Right ventricle myocardium inferior (tissue), 1 donor: ENCODE results near the gene TCTN3. TPM values are rescaled to one million over a fixed set of nuclear protein-coding genes. Genes with fewer than 3 reads are reported as not detected.
"Not testable (repeated sequence)": the region's sequence is repeated elsewhere in the genome, so short reads cannot be mapped to it uniquely, and the experiment has no call there.

ENCODE experiments used
- ATAC-seq: fragments of 200-7000 bp; cut with Tn5 transposase; one replicate; pipeline ENCODE4 v1.9.1; 2020; ENCODE audit warnings: mild to moderate bottlenecking, moderate library complexity
- DNase-seq: peaks from one replicate; pipeline ENCODE4 v3.0.0; 2021; ENCODE audit errors: missing footprints
- intact Hi-C: fragments of 100-400 bp; cut with DNase I; formaldehyde crosslinking; loops from one replicate; pipeline ENCODE4 v1.11.0; 2022
- total RNA-seq: library from RNA; stranded (reverse); fragmentation: NEBNext Ultra II Directional; extraction: Animal tissue kit (Norgen Biotek cat#: 25700); gene quantifications from one replicate; pipeline ENCODE4 v1.2.1, GENCODE V29; 2021
- donor health status: DM: no; HTN: yes; CAD: no; lungs with severe emphysema.

The TCTN3 gene
- total RNA-seq, 1 donor from 2014 or later, result 9.7 TPM

DNA sequence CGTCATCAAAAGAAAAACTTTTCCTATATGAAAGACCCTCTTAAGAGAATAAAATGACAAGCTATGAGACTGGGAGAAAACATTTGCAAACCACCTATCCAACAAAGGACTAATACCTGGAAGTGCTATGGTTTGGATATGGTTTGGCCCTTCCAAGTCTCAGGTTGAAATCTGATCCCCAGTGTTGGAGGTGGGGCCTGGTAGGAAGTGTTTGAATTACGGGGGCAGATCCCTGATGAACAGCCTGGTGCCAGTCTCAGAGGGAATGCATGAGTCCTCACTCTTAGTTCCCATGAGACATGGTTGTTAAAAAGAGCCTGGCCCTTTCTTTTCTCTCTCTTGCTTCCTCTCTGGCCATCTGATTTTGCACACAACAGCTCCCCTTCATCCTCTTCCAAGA lies 43.5 kb downstream of the TCTN3 start:
- intact Hi-C loops, result no loop called here
- ATAC-seq (no peak), DNase-seq (no peak)

DNA sequence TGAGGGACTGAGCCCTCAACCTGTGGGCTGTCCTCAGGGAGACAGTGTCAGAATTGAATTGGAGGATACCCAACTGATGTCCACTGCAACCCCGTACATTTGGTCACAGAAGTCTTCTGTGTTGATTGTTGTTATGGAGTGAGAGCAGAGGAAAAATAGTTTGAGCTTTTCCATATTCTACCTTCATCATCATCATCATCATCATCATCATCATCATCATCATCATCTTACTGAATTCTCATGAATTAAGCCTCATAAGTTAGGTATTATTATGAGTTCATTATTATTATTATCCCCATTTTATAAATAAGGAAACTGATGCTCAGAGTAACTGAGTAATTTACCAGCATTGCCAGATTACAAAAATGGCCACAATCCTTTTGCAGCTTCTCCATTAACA lies 45.6 kb downstream of the TCTN3 start:
- intact Hi-C loops, result no loop called here

DNA sequence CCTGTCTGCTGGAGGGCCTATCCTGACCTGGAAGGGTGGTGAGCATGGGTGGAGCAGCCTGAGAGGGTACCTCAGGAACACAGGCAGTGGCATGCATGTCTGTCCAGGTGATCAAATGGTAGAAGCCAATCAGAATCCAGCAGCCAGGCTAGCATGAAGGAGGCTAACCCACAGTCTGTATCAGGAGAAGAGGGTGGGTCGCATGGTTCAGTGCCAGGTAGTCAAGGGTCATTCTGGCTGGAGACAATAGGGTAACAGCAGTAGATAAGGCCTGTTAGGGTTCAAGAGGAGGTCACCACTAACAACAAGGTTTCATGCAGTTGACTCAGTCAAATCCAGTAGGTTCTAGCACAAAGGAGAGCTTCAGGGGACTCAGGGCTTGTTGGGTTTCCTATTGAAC lies 47.6 kb downstream of the TCTN3 start:
- intact Hi-C loops, result no loop called here
- no peak for ATAC-seq
- no peak for DNase-seq

More for the DNA sequence above, 45.6 kb downstream of the TCTN3 start:
- DNase-seq, result no peak
- ATAC-seq, result no peak

DNA sequence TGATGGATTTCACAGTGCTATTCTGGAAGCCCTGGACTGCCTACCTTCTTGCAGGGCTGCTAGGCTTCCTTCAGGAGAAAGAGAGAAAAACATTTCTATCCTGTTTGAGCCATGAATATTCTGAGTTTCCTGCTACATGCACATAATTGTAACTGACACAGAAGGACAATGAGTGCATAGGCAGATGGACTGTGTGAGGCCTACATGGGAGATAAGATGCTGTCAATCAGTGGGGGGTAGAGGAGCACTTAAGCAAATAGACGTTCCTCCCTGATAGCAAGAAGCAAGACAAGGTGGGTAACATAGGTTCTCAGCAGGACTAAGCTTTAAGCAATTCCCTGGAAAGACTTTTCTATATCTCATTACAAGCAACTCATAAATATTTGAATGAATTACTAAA lies 48.8 kb downstream of the TCTN3 start:
- no peak for ATAC-seq
- no peak for DNase-seq
- intact Hi-C loops, result no loop called here

DNA sequence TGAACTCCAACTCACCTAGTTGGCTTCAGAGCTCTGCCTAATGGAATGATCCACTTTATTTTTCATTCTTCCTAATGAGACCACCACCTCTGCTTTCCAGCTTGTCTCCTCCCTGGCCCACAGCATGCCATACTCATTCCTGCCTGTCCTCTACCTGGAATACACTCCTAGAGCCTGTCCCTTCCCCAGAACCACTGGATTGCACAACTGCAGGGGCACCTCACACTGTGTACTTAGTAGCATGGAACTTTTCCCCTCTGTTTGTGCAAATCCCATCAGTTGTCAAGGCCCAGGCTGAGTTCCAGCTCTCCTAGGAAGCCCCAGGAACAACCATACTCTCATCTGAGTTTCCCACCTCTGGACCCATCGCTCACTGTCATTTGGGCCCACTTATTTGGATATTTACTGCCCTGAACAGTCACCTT lies 52.8 kb downstream of the TCTN3 start:
- ATAC-seq (no peak), DNase-seq (no peak)
- intact Hi-C loops, result no loop called here

DNA sequence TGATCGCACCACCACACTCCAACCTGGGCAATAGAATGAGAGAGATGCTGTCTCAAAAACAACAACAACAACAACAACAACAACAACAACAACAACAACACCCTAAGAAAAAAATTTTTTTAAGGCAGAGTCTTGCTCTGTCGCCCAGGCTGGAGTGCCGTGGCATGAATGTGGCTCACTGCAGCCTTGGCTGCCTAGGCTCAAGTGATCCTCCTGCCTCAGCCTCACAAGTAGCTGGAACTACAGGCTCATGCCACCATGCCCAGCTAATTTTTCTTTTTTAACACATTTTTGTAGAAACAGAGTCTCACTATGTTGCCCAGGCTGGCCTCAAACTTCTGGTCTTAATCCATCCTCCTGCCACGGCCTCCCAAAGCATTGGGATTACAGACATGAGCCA lies 55.8 kb downstream of the TCTN3 start:
- intact Hi-C loops, result no loop called here
- DNase-seq (no peak), ATAC-seq (no peak)

DNA sequence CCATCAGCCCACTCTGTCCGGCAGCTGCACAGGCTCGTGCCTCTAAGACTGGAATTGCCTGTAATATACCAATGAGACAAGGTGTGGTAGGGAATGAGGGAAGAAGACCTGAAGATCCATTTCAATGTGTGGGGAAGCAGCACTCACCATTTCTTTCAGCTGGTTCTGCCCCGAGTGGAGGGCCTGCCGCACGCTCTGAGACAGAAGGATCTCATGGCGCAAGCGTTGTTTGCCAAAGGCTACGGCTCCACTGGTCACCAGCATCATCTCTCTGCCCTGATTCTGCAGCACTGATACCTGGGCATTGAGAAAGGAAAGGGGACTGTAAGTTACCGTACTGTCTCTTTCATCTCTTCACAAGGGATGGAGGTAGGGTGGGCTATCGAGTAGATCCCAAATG lies 56.6 kb downstream of the TCTN3 start:
- intact Hi-C loops, result no loop called here
- no peak for DNase-seq
- ATAC-seq, result no peak

DNA sequence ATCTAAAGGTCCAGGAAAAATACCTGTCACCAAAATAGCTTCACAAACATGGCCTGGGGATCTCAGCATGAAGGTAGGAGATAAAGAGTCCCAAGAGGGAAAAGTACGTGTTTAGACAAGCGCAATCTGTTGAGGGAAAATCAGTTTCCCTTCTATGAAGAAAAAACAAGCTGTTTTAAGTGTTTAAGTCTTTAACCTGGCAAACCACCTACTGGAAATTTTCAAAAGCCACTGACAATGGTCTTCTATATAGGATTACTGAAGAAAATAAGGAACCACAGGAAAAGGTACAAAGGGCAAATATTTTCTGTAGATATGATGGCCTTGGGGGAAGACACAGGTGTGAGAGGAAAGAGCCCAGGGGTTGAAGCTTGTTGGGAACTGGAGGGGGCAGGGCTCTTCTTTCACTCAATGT lies 58.4 kb downstream of the TCTN3 start:
- no peak for DNase-seq
- ATAC-seq, result no peak
- intact Hi-C loops, result no loop called here

DNA sequence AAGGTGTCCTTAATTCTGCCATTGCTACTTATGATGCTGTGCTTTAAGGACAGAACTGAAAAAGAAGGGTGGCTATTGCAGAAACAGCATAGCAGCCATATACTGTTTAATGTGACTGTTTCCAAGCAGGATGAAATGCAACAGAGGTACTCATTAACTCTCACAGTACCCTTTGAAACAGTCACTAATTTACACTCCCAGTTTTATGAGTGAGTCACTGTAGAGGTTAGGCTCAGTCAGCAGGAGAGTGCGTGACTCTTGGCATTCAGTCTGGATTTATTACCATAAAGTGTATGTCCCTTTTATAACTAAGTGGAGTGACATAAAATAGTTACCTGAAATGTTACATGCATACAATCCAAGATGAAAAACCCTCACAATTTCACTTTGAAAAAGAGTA lies 64.9 kb downstream of the TCTN3 start:
- ATAC-seq (no peak), DNase-seq (no peak)
- intact Hi-C loops, result no loop called here

DNA sequence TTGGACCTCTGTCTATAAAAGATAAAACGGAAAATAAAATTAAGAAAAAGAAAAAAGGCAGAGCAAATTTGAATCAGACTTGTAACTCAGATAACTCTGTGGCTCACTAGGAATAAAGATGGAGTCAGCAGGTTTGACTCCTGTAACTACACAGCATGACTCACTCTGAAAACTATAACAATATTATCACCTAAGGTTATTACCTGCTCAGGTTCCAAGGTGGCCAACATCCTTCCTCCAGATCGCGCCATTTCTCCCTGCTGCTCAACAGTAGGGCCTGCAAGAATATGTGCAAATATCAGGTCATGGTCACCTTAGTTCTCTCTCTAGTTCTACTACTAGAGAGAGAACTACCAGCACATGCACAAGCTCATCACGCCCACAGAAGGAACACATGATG lies 67.2 kb downstream of the TCTN3 start:
- intact Hi-C loops, result no loop called here
- no peak for DNase-seq
- no peak for ATAC-seq

DNA sequence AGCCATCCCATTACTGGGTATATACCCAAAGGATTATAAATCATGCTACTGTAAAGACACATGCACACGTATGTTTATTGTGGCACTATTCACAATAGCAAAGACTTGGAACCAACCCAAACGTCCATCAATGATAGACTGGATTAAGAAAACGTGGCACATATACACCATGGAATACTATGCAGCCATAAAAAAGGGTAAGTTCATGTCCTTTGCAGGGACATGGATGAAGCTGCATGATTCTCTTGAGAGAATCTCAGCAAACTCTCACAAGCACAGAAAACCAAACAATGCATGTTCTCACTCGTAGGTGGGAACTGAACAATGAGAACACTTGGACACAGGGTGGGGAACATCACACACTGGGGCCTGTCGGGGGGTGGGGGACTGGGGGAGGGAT lies 73.3 kb downstream of the TCTN3 start:
- ATAC-seq, DNase-seq, intact Hi-C loops: not testable (repeated sequence)

DNA sequence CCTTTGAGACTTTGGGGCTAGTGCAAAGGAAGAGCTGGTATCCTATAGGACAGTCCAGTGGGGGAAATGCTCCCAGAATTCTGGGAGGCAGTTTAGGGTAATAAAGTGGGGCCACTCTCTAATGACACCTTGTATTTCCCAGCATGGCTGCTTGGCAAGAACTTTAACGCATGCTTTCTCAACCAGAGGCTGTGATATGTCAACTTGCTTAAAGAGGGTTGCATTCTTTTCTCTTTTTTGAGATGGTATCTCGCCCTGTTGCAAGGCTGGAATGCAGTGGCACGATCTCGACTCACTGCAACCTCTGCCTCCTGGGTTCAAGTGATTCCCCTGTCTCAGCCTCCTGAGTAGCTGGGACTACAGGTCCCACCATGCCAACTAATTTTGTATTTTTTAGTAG lies 75.6 kb downstream of the TCTN3 start:
- intact Hi-C loops, result no loop called here
- no peak for ATAC-seq
- no peak for DNase-seq

DNA sequence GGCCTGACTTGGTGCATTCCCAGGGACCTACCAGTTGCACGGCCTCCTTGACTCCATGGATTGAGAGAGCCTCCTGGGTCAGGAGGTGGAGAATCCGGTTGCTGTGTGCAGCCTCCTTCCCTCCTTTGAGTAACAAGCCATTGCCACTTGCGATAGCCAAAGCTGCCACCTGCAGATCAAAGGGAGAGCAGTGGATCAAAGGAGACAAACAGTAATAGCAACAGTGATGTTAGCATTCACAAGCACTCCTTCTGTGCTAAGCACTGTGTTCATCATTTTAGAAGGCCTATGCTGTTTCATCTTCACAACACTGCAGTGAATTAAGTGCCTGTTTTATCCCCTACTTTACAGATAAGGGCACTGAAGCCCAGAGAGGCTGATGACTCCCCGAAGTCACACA lies 77.3 kb downstream of the TCTN3 start:
- intact Hi-C loops, result no loop called here
- DNase-seq (no peak), ATAC-seq (no peak)

Other genes starting within 250 kb of the TCTN3 start
- gene SORBS1, start 132.6 kb downstream of the TCTN3 start, total RNA-seq, result 666 TPM
- gene ALDH18A1, start 37.2 kb downstream of the TCTN3 start, total RNA-seq, result 11.8 TPM
- gene ENTPD1, start 62.2 kb upstream of the TCTN3 start, total RNA-seq, result 6.3 TPM
- 0.22 TPM for gene CC2D2B, start 214.0 kb upstream of the TCTN3 start, total RNA-seq